T-helper 2 cell (primary cell): ENCODE data around the gene EXOC6B.

ENCODE experiments used
- DNase-seq, 5 experiments: peaks; one replicate each; pipeline versions ENCODE4 v3.0.0 to v3.0.0-alpha.2; 2012 to 2022

EXOC6B gene

GRCh38 chr2:72156872-72157271 is 669.0 kb downstream of the EXOC6B start:
- DNase-seq = no peak

GRCh38 chr2:72155737-72156136 is 670.1 kb downstream of the EXOC6B start:
- DNase-seq = no peak

GRCh38 chr2:72155151-72155550 is 670.7 kb downstream of the EXOC6B start:
- no peak for DNase-seq

GRCh38 chr2:72154386-72154975 is 671.4 kb downstream of the EXOC6B start:
- no peak for DNase-seq

GRCh38 chr2:72153924-72154323 is 671.9 kb downstream of the EXOC6B start:
- DNase-seq = no peak

- DNase-seq = no peak
Measured at GRCh38 chr2:72153026-72153791, 672.6 kb downstream of the EXOC6B start.

GRCh38 chr2:72150861-72151356 is 674.9 kb downstream of the EXOC6B start:
- no peak for DNase-seq

GRCh38 chr2:72150157-72150860 is 675.5 kb downstream of the EXOC6B start:
- peak in 3 of 5 experiments; percentile 25 to 53 (median 36) for DNase-seq

GRCh38 chr2:72149556-72150156 is 676.2 kb downstream of the EXOC6B start:
- no peak for DNase-seq

GRCh38 chr2:72148837-72149555 is 676.8 kb downstream of the EXOC6B start:
- DNase-seq = peak in 1 of 5 experiments; percentile 66

GRCh38 chr2:72148003-72148836 is 677.6 kb downstream of the EXOC6B start:
- DNase-seq = no peak

- no peak for DNase-seq
Measured at GRCh38 chr2:72147303-72147971, 678.4 kb downstream of the EXOC6B start, which contains the start of gene CYP26B1. Gene CYP26B1, minus strand, starts transcription at chr2:72147862. Its CDS starts 28 bp downstream, at chr2:72147834.

- DNase-seq = no peak
Measured at GRCh38 chr2:72146347-72147302, 679.2 kb downstream of the EXOC6B start.

- DNase-seq = no peak
Measured at GRCh38 chr2:72145658-72146329, 680.0 kb downstream of the EXOC6B start.

- no peak for DNase-seq
Measured at GRCh38 chr2:72145289-72145657, 680.6 kb downstream of the EXOC6B start.

GRCh38 chr2:72144632-72145288 is 681.1 kb downstream of the EXOC6B start:
- DNase-seq = no peak

GRCh38 chr2:72144274-72144631 is 681.6 kb downstream of the EXOC6B start:
- no peak for DNase-seq

- DNase-seq = no peak
Measured at GRCh38 chr2:72143441-72144273, 682.2 kb downstream of the EXOC6B start.
